GM21447 (cell line): Measurements from ENCODE around the gene SUPT20HL1.
"Not testable (repeated sequence)": the region's sequence is repeated elsewhere in the genome, so short reads cannot be mapped to it uniquely, and the experiment has no call there.

Experiments used
- ATAC-seq: cut with Tn5 transposase; IDR thresholded peaks from one replicate; pipeline ENCODE4 v1.9.1; 2021; ENCODE audit not compliant: unreplicated experiment

SUPT20HL1 gene

GRCh38 chrX:24362089-24362745 lies 1.8 kb downstream of the SUPT20HL1 start:
- not testable (repeated sequence) for ATAC-seq

GRCh38 chrX:24363432-24364181 lies 3.2 kb downstream of the SUPT20HL1 start:
- not testable (repeated sequence) for ATAC-seq

- ATAC-seq: no peak
Measured at GRCh38 chrX:24364326-24364725, 3.9 kb downstream of the SUPT20HL1 start.

GRCh38 chrX:24364851-24365538 lies 4.6 kb downstream of the SUPT20HL1 start:
- no peak for ATAC-seq

DNA sequence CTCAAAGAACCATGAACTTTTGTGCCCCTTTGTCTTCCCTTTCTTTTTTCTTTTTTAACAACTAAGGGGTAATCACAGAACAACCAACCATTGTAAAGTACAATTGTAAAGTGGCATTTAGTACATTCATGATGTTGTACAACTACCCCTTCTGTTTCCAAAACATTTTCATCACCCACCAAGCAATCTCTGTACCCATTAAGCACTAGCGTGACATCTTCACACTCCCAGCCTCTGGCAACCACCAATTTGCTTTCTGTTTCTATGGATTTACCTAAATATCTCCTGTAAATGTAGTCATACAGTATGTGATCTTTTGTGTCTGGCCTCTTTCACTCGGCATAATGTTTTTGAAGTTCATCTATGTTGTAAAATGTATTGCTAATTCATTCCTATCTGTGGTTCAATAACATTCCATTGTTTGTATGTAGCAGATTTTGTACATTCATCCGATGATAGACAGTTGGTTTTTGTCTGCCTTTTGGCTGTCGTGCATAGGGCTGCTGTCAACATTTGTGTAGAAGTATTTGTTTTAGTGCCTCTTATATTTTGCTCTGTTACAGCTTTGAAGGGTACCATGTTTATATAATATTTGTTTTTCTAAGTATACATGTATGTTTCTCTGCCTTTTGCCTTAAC lies 6.4 kb downstream of the SUPT20HL1 start:
- not testable (repeated sequence) for ATAC-seq

DNA sequence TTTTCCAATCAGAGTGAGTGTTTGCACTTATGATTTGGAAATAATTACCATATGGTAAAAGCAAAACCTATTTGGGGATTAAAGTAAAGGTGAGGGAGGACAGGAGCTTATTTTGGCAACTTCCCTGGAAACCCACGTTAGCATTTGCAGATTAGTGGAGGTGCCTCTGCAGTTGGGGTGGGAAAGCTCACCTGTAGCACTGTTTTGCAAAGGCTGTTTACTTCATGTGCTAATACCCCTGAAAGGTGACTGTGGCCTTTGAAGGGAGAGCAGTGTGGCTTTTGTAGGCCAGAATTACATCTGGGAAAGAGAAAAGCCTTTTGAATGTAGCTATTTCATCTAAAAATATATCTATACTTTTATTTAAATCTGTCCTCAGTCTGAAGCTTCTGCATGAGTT lies 9.4 kb downstream of the SUPT20HL1 start:
- no peak for ATAC-seq

DNA sequence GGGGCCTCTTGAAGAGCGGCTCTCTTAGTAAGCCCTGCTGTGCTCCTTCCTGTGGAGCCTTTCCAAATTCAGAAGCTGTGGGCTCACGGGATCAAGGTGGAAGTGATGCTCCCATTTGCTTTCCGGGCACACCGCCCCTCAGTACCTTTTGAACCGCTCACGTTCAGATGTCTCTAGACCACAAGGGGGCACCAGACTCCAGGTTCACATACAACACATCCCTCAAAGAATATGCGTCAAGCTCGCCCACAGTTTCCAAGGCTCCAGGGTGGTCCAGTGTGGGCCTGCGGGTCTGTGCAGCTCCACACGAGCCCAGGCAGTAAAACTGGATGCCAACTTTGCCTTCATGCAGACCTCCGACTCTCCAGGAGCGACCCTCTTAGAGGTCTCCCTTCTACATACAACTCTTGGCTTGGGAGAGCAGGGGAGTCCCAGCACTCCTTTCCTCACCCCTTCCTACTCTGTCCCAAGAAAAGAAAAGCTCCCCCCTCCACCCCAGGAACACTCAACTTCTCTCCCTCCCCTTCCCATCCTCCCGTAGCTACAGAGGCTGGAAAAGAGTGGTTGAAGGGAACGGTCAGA lies 11.0 kb downstream of the SUPT20HL1 start:
- peak; percentile 70 for ATAC-seq

DNA sequence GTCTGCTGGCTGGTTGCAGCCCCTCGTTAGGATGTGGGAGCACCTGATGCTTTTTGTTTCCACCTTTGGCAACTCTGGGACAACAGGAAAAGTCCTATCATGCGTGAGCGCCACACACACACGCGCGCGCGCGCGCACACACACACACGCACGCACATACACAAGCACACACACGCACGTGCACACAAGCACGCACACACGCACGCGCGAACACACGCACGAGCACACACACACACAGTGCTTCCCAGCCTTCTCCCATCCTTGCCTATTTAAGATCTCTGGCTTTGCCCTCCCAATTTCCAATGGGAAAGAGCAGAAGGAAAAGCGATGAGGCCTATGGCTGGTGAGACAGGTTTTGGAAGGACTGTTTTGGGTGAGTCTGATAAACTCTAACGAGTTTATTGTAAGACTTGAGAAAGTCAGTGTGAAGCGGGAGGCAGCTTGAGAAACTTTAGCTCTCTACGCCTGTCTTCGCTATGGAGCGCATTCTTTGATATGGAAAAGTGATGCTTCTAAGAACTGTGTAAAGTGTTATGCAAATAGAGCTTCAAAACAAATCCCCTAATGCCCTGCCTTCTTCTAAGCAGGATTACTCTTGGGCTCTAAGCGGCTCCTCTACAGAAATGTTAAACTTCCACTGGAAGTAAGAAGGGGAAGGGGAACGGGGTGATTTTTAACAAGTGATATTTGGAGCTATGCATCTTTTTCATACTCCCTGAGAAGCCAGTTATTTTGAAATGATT lies 11.8 kb downstream of the SUPT20HL1 start:
- no peak for ATAC-seq

DNA sequence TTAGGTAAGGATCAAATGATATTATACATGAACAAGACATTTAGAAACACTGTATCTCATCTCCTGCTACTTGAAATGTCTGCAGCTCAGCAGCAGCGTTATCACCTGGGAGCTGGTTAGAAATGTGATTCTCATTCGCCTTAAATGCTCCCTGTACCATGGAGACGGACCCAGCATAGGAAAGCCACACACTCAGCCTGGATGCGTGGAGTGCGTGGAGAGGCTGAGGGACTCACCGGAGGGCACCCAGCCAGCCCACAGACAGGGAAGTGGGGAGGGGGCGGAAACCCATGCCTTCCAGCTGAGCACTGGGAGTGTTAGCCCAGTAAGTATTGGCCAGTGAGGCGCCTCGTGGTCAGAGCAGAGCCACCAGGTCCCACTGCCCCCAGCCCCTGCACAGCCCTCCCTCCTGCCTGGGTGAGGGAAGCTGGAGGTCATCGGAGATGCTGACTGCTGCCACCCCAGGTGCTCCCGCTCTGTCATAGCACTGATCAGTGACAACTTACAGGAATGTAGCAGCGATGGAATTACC lies 15.2 kb downstream of the SUPT20HL1 start:
- ATAC-seq: no peak

DNA sequence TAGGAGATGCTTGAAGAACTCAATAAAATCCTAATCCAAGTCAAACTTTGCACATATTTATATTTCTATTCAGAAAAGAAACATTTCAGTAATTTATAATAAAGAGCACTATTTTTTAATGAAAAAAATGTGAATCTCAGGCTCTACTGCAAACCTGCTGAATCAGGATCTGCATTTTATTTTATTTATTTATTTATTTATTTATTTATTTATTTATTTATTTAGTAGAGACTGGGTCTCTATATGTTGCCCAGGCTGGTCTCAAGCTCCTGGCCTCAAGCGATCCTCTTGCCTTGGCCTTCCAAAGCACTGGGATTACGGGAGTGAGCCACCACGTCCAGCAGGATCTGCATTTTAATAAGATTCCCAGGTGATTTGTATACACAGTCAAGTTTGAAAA lies 16.0 kb downstream of the SUPT20HL1 start:
- no peak for ATAC-seq

DNA sequence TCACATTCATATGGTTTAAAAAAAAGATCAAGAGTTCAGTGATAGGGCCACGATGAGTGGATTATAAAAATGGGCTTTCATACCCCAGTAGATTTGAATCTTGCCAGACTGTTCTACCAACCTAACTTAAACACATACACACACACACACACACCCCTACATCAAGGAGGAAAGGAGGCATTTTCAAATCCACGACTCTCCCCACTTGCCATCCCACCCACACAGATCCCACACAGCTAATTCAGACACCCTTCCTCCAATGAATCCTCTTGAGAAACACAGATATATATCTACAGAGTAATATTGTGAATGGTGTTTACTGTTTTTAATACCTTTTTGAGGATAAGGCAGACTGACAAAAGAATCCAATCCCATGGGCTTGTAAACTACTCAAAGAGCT lies 16.8 kb downstream of the SUPT20HL1 start:
- no peak for ATAC-seq

DNA sequence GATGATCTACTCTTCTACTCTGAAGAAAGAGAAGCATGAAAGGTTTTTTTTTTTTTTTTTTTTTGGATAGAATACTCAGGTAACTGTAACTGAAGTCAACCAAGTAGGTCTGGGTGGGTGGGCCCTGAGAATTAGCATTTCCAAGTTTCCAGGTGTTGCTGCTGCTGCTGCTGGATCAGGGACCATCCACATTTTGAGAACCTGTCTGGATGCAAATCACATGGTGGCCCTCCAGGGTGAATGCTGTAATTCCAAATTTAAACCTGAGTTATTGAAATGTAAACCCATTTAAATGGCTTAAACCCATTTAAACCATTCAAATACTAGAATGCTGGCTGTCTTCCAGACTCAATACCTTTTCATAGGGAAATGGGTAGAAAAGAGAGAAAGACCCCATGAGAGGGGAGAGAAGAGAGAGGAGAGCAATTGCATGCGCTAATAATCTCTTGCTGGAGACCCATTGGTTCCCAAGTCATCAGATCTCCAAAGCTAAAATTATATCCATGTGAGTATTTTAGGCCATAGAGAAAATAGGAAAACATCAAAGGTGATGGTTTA lies 17.6 kb downstream of the SUPT20HL1 start:
- ATAC-seq: no peak

GRCh38 chrX:24378706-24379105 lies 18.3 kb downstream of the SUPT20HL1 start:
- ATAC-seq: no peak

DNA sequence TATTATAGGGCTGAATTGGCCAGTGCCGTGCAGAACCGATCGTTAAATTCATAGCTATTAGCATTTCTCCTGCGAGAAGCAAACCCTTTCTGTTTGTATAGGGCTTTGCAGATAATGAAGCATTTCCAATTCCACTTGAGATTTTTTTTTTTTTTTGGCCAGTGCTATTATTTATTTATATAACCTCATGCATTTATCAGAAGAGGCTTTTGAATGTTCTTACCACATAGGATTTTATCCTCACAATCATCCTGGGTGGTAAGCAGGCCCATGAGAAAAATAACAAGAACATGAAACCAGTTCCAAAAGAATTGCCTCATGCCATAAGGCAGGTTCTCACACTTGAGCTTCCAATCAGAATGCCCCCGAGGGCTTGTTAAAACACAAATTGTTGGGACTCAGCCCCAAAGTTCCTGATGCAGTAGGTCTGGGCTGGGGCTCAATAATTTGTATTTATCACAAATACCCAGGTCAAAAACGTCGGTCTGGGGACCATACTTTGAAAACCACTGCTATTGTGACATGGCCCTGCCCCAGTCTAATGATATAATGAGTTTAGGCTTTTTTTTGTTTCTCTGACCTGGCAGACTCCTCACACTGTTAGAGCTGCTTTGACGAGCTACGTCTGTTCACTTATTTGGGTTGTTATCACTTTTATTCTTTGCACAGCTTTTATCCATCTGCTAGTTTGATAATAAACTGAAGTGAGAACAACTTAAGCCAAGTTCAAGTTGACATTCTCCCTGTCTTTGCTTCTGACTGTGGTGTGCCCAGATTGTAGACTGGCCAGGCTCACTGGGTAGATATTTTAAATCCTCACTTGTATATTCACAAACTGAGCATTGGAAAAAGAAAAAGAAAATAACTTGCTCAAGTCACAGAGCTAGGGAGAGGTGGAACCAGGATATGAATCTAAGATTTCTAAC lies 20.1 kb downstream of the SUPT20HL1 start:
- ATAC-seq: no peak

DNA sequence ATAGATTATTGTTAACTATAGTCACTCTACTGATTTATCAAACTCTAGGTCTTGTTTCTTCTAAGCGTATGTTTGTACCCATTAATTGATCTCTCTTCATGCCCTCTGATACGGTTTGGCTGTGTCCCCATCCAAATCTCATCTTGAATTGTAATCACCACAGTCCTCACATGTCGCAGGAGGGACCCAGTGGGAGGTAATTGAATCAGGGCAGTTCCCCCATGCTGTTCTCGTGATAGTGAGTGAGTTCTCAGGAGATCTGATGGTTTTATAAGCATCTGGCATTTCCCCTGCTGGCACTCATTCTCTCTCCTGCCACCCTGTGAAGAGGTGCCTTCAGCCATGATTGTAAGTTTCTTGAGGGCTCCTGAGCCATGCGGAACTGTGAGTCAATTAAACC lies 21.9 kb downstream of the SUPT20HL1 start:
- not testable (repeated sequence) for ATAC-seq

GRCh38 chrX:24387724-24388123 lies 27.3 kb downstream of the SUPT20HL1 start:
- ATAC-seq: no peak

DNA sequence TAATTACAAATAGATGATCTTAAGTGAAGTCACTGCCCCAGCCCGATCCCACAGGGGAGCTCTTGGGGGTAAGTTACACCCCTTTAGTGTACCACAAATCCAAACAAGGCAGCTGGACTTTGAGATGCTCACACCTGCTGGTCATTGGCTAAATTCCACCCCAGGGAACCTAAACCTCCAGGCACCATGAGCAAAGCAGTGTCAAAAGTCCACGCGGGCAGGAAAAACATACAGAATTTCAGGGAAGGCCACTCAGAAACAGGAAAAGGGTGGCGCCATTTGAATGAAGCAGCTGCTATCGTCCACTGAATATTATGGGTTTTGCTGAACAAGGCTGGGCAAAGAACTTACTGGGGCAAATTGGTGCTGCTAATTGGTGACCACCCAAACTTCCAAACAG lies 30.9 kb downstream of the SUPT20HL1 start:
- no peak for ATAC-seq

DNA sequence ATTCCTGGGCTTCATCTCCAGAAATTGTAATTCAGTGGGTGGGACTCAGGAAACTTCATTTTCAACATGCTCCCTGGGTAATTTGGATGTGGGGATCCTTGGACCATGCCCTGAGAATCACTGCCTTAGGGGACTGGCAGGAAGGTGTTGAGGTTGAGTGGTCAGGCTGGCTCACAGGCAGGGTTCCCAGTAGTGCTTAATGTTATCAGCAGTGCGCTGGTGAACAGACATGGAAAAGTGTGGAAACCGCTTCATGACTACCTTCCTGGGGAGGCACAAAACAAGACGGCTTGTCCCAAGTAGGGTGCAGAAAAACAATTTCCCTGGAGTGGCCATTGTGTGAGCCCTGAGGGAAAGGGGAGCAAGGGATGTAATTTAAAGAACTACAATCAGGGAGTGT lies 31.4 kb downstream of the SUPT20HL1 start:
- no peak for ATAC-seq

DNA sequence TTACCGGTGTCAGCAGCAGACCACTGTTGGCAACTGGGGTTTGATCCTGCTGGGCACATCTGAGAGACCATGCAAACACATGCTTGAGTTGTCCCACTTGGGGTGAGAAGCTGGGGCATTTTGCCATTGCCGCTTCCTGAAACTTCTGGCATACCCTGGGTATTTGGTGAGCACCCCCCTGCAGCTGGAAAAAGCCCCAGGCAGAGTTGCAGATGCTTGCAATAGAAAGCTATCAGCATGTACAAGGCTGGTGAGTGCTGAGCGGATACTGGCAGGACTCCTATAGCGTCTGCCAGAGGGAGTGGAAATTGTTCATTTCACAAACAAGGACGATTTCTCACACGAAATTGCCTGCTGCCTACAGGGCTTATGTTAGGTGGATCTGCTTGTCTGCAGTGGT lies 32.3 kb downstream of the SUPT20HL1 start:
- ATAC-seq: no peak
